Heart left ventricle (tissue), 16 donors: Measurements from ENCODE around the gene MED16. TPM values are rescaled to one million over a fixed set of nuclear protein-coding genes. Genes with fewer than 3 reads are reported as not detected.

Experiments used
- ATAC-seq, 4 donors: fragments of 200-7000 bp; cut with Tn5 transposase; one replicate each; pipeline ENCODE4 v1.9.1; 2020 to 2022; ENCODE audit warnings: moderate library complexity in 4 of 4, mild to moderate bottlenecking in 3 of 4, moderate number of reproducible peaks in 1 of 4
- DNase-seq, 5 donors: peaks; one replicate each; pipeline ENCODE4 v3.0.0-alpha.2; 2020
- H3K27ac ChIP-seq, 12 donors: fragments of 200-600 bp; sonication (generic) in 4 of 12; one replicate each; pipeline versions ENCODE4 v1.5.0 to v1.8.0; 2016 to 2022; ENCODE audit warnings: mild to moderate bottlenecking in 2 of 12
- H3K27me3 ChIP-seq, 9 donors: fragments of 200-600 bp; sonication (generic) in 2 of 9; one replicate each; pipeline versions ENCODE4 v1.5.1 to v1.8.0; 2016 to 2022; ENCODE audit warnings: mild to moderate bottlenecking in 3 of 9
- H3K36me3 ChIP-seq, 9 donors: fragments of 200-600 bp; sonication (generic) in 2 of 9; one replicate each; pipeline versions ENCODE4 v1.5.0 to v1.8.0; 2018 to 2022; ENCODE audit warnings: mild to moderate bottlenecking in 2 of 9
- H3K4me1 ChIP-seq, 12 donors: fragments of 200-600 bp; sonication (generic) in 4 of 12; one replicate each; pipeline versions ENCODE4 v1.5.0 to v1.8.0; 2016 to 2022; ENCODE audit warnings: mild to moderate bottlenecking in 3 of 12
- H3K4me3 ChIP-seq, 12 donors: fragments of 200-600 bp; sonication (generic) in 4 of 12; one replicate each; pipeline versions ENCODE4 v1.5.0 to v1.8.0; 2017 to 2022; ENCODE audit warnings: mild to moderate bottlenecking in 9 of 12, moderate library complexity in 4 of 12
- H3K9me3 ChIP-seq, 12 donors: fragments of 200-600 bp; sonication (generic) in 4 of 12; one replicate each; pipeline versions ENCODE4 v1.5.0 to v1.8.0; 2016 to 2022; ENCODE audit warnings: mild to moderate bottlenecking in 1 of 12
- CTCF ChIP-seq, 12 donors: fragments of 200-600 bp; sonication (generic) in 4 of 12; IDR thresholded peaks; one replicate each; pipeline versions ENCODE4 v1.5.0 to v1.8.0; 2018 to 2022; ENCODE audit warnings: antibody characterized with exemption in 12 of 12, mild to moderate bottlenecking in 5 of 12
- POLR2A ChIP-seq, 2 donors: fragments of 450-650 bp; IDR thresholded peaks; one replicate each; pipeline ENCODE4 v1.6.1; 2017; ENCODE audit warnings: antibody characterized with exemption in 2 of 2, mild to moderate bottlenecking in 2 of 2, moderate library complexity in 2 of 2
- WGBS, 4 donors: extraction: QIAGEN DNeasy Blood & Tissue Kit in 2 of 4; methylation state at CpG; one replicate each; pipeline versions ENCODE4 v1.1.5 to v1.1.7; 2013 to 2018; 5-methylcytosine and 5-hydroxymethylcytosine counted together
- intact Hi-C, 10 donors: fragments of 100-400 bp; cut with DNase I; formaldehyde crosslinking; loops; one replicate each; pipeline versions ENCODE4 v1.11.1 to v1.14.2; 2022
- polyA plus RNA-seq, 2 donors: library from polyadenylated mRNA; stranded (reverse); fragments of 200-250 nt; gene quantifications; one replicate each; pipeline ENCODE4 v1.2.3, GENCODE V29; 2013
- total RNA-seq, 9 donors: library from RNA; depleted of rRNA in 2 of 9; stranded (reverse); fragments of >200 nt in 2 of 9; fragmentation: NEBNext Ultra II Directional in 3 of 9; extraction: Animal tissue kit (Norgen Biotek cat#: 25700) in 3 of 9; gene quantifications; one replicate each; pipeline versions ENCODE4 v1.1.0 to v1.2.4, GENCODE V29; 2016 to 2023
- donor health status: ischemic (EF 13 %, LVEDD 7.1; RV severe dilation, severe dysfunction).
- donor health status: healthy with polysubstance abuse.
- donor health status: DM: no; HTN: yes; CAD: no.
- donor health status: DM: no; HTN: no; CAD: no.
- donor health status: ischemic (EF 25% LVEDD 6.9; RV normal size, moderate dysfunction).
- donor health status: ischemic (EF 25% LVEDD 5.7; RV mildly dilated, moderate dysfunction).
- donor health status: healthy.
- donor health status: DM: yes; HTN: yes; CAD: no.
- donor health status: ischemic (EF 35%, LVEDD 5.7; RV mildly dilated, moderate dysfunction).
- donor health status: nonischemic (EF 11% LVEDD 7.7; RV severe dilation, severe dysfunction).
- donor health status: DM: yes; HTN: yes; CAD: no.
- donor health status: PGD.
- donor health status: ischemic (EF 29% LVEDD 5.4; RV normal size, mild dysfunction).
- donor health status: nonischemic (EF 23%, LVEDD 6.1; RV moderate dilation, normal function).

Gene MED16
- total and polyA plus RNA-seq, 11 donors: 17.5 to 41.9 (median 26.2) TPM

GRCh38 chr19:861141-861755 lies 31.7 kb downstream of the MED16 start:
- Histone ChIP-seq H3K4me1 (peaks cover 0 to 42% (median 4%) of the 10 kb centered on the region in 12 donors), H3K27me3 (peaks cover 0 to 48% (median 17%) of the 10 kb centered on the region in 9 donors), H3K9me3 (no peaks in the 10 kb centered on the region), H3K27ac (no peak overlapping the region), H3K36me3 (no peaks in the 10 kb centered on the region), H3K4me3 (peak overlapping the region in 6 of 12 donors; percentile 40 to 59 (median 56))
- intact Hi-C loops: loop anchor here in 6 of 10 donors (5.0 to 10.0 kb wide), 4 partner anchors 51 to 124 kb away; partner anchors contain the start of genes R3HDM4 (in 3 of the 6) and WDR18 (in 1 of the 6)
- no peak for DNase-seq
- TF ChIP-seq CTCF (IDR thresholded peaks at IDR 0.05): no peak
- no peak for TF ChIP-seq POLR2A (IDR thresholded peaks at IDR 0.05)
- 62 to 71% (median 68%) methylated on average over 11 to 35 of the region's 35 CpGs for WGBS, 4 donors
- no peak for ATAC-seq

- ATAC-seq: peak; percentile 43 to 69 (median 60)
- TF ChIP-seq POLR2A (IDR thresholded peaks at IDR 0.05) (peak in 1 of 2 donors; percentile 67), CTCF (IDR thresholded peaks at IDR 0.05) (no peak)
- intact Hi-C loops: loop anchor here in 9 of 10 donors (5.0 to 10.0 kb wide), 5 partner anchors 63 to 123 kb away; partner anchors contain the start of gene WDR18 (in 2 of the 9)
- Histone ChIP-seq H3K4me1 (peaks cover 0 to 40% (median 3%) of the 10 kb centered on the region in 12 donors), H3K9me3 (no peaks in the 10 kb centered on the region), H3K27ac (peak within 1 kb of the TSS; percentile 40 to 82 (median 74)), H3K4me3 (peak within 1 kb of the TSS; percentile 13 to 59 (median 44)), H3K36me3 (no peaks in the 10 kb centered on the region), H3K27me3 (peaks cover 0 to 48% (median 17%) of the 10 kb centered on the region in 9 donors)
- DNase-seq: peak; percentile 60 to 89 (median 72)
- 40 to 51% (median 45%) methylated on average over 18 to 24 of the region's 24 CpGs for WGBS, 4 donors
Observed at GRCh38 chr19:858868-859843, 33.8 kb downstream of the MED16 start, which contains the start of gene CFD. TSS of gene CFD (plus strand) at chr19:859664. CDS start at chr19:859690, 26 bp downstream.

GRCh38 chr19:858284-858683 lies 34.7 kb downstream of the MED16 start:
- Histone ChIP-seq H3K36me3 (no peaks in the 10 kb centered on the region), H3K27me3 (peaks cover under 1 to 52% (median 19%) of the 10 kb centered on the region in 9 donors), H3K4me3 (no peak overlapping the region), H3K4me1 (peaks cover 0 to 31% (median 2%) of the 10 kb centered on the region in 12 donors), H3K9me3 (no peaks in the 10 kb centered on the region), H3K27ac (peak overlapping the region in 1 of 12 donors; percentile 40)
- TF ChIP-seq CTCF (IDR thresholded peaks at IDR 0.05) (no peak), POLR2A (IDR thresholded peaks at IDR 0.05) (no peak)
- DNase-seq: no peak
- 75 to 81% (median 79%) methylated on average over 9 of the region's 9 CpGs for WGBS, 4 donors
- intact Hi-C loops: loop anchor here in 9 of 10 donors (5.0 to 10.0 kb wide), 5 partner anchors 64 to 124 kb away; partner anchors contain the start of gene WDR18 (in 2 of the 9)
- no peak for ATAC-seq
